ENCODE results near the gene NUTM2B.
"Not testable (repeated sequence)": the region's sequence is repeated elsewhere in the genome, so short reads cannot be mapped to it uniquely, and the experiment has no call there.

The NUTM2B gene

GRCh38 chr10:79744844-79745243 lies 41.8 kb downstream of the NUTM2B start:
- DNase-seq = not testable (repeated sequence)

GRCh38 chr10:79748510-79748909 lies 45.5 kb downstream of the NUTM2B start:
- not testable (repeated sequence) for DNase-seq

DNA sequence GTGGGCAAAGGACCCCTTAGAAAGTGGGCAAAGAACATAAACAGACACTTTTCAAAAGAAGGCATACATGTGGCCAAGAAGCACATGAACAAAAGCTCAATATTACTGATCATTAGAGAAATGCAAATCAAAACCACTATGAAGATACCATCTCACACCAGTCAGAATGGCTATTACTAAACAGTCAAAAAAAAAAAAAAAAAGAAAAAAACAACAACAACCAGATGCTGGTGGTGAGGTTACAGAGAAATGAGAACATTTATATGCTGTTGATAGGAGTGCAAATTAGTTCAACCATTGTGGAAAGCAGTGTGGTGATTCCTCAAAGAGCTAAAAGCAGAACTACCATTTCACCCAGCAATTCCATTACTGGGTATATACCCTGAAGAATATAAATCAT lies 50.6 kb downstream of the NUTM2B start:
- not testable (repeated sequence) for DNase-seq

- not testable (repeated sequence) for DNase-seq
Observed at GRCh38 chr10:79758297-79758993, 55.4 kb downstream of the NUTM2B start.
